ENCODE measurements around the gene SLC30A7. TPM values are rescaled to one million over a fixed set of nuclear protein-coding genes. Genes with fewer than 3 reads are reported as not detected.

SLC30A7 gene
- polyA plus RNA-seq, 3 donors, result 9.2 to 23.3 (median 17.6) TPM

GRCh38 chr1:100998426-100998825 is 102.5 kb downstream of the SLC30A7 start:
- no peaks in the 10 kb centered on the region for H3K79me2 ChIP-seq (ENCODE audit: insufficient read depth, low read length)
- H3K4me2 ChIP-seq (replicated peaks; ENCODE audit: extremely low read depth, low read length, poor library complexity, severe bottlenecking), result no peak overlapping the region
- H3K27ac Mint-ChIP-seq, result no peak overlapping the region
- H3K36me3 Mint-ChIP-seq, result peaks cover 28 to 38% of the 10 kb centered on the region in 2 donors
- H3K9me3 ChIP-seq (replicated peaks in 1 of 2; ENCODE audit: control insufficient read depth in 1 of 2, insufficient read depth in 1 of 2, low read length in 2 of 2), result no peaks in the 10 kb centered on the region
- no peak overlapping the region for H2AFZ ChIP-seq (ENCODE audit: insufficient read depth, low read depth, low read length, poor library complexity, severe bottlenecking)
- H3K27me3 ChIP-seq (ENCODE audit: control insufficient read depth in 2 of 2, insufficient read depth in 2 of 2, low read length in 2 of 2), result no peaks in the 10 kb centered on the region
- H4K20me1 ChIP-seq (ENCODE audit: insufficient read depth, low read length), result no peaks in the 10 kb centered on the region
- intact Hi-C loops (cut with micrococcal nuclease), result no loop called here
- H3K27ac ChIP-seq (ENCODE audit: low read depth in 1 of 2, low read length in 2 of 2), result no peak overlapping the region
- peaks cover 0 to 1% (median 0%) of the 10 kb centered on the region in 3 donors for H3K27me3 Mint-ChIP-seq (ENCODE audit: low read depth in 3 of 3)
- H3K36me3 ChIP-seq (replicated peaks in 1 of 2; ENCODE audit: control insufficient read depth in 1 of 2, insufficient read depth in 2 of 2, low read length in 2 of 2), result peaks cover 7 to 35% of the 10 kb centered on the region in 2 donors
- no peak overlapping the region for H3K9ac ChIP-seq (ENCODE audit: insufficient read depth, low read length, poor library complexity, severe bottlenecking)
- H3K9me3 Mint-ChIP-seq, result no peaks in the 10 kb centered on the region
- peaks cover 16 to 19% of the 10 kb centered on the region in 2 donors for H3K4me1 ChIP-seq (ENCODE audit: control insufficient read depth in 1 of 2, insufficient read depth in 2 of 2, low read length in 2 of 2)
- H3K4me3 ChIP-seq (replicated peaks in 1 of 3; ENCODE audit: low read depth in 2 of 3, low read length in 3 of 3), result no peak overlapping the region
- TF ChIP-seq CTCF (IDR thresholded peaks at IDR 0.05), result no peak
- peaks cover 18% of the 10 kb centered on the region for H3K4me1 Mint-ChIP-seq
- no peak for DNase-seq
- no CpG with 5 or more reads among the region's 1 CpG for WGBS (ENCODE audit: insufficient coverage)
- no peak overlapping the region for H3K4me3 Mint-ChIP-seq

DNA sequence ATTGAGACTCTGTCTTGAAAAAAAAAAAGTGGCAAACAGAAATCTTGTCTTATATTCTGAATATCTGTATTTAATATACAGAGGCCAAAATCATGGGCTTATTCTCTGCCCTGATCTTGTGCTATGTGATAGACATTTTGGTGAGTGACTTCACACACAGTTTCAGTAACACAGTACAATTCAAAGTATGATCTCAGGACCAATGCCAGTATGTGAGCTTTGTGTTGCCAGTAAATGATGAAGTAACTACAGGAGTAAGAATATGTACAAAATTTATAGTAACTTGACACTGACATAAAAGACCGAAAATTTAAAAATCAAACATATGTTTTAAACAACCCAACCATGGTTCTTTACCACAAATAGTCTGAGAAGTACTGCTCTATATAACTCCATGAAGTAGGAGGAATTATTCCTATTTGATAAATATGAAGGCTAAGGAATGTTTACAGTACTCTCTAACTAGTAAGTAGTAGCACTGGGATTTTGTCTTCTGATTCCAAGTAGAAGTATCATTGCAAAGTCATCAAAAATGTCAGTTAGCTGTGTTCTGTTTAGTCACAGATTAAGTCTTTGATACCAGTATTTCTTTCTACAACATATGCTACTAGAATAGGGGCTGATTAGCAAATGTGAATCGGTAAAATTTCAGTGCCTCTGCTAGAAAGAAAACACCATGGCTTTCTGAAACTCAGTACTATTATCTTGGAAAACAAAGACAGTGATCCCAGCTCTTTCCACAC is 104.4 kb downstream of the SLC30A7 start:
- H3K4me2 ChIP-seq (replicated peaks; ENCODE audit: extremely low read depth, low read length, poor library complexity, severe bottlenecking), result no peak overlapping the region
- intact Hi-C loops (cut with micrococcal nuclease), result no loop called here
- H3K27ac ChIP-seq (ENCODE audit: low read depth in 1 of 2, low read length in 2 of 2), result no peak overlapping the region
- H3K27me3 ChIP-seq (ENCODE audit: control insufficient read depth in 2 of 2, insufficient read depth in 2 of 2, low read length in 2 of 2), result no peaks in the 10 kb centered on the region
- no peak overlapping the region for H3K27ac Mint-ChIP-seq
- no peak overlapping the region for H3K4me3 Mint-ChIP-seq
- H3K36me3 ChIP-seq (replicated peaks in 1 of 2; ENCODE audit: control insufficient read depth in 1 of 2, insufficient read depth in 2 of 2, low read length in 2 of 2), result peaks cover 3 to 26% of the 10 kb centered on the region in 2 donors
- no CpG with 5 or more reads among the region's 2 CpGs for WGBS (ENCODE audit: insufficient coverage)
- no peak for DNase-seq
- no peak for TF ChIP-seq CTCF (IDR thresholded peaks at IDR 0.05)
- no peaks in the 10 kb centered on the region for H4K20me1 ChIP-seq (ENCODE audit: insufficient read depth, low read length)
- H3K36me3 Mint-ChIP-seq, result peaks cover 29% of the 10 kb centered on the region in 2 donors
- no peaks in the 10 kb centered on the region for H3K9me3 Mint-ChIP-seq
- no peaks in the 10 kb centered on the region for H3K9me3 ChIP-seq (replicated peaks in 1 of 2; ENCODE audit: control insufficient read depth in 1 of 2, insufficient read depth in 1 of 2, low read length in 2 of 2)
- no peak overlapping the region for H2AFZ ChIP-seq (ENCODE audit: insufficient read depth, low read depth, low read length, poor library complexity, severe bottlenecking)
- H3K4me1 ChIP-seq (ENCODE audit: control insufficient read depth in 1 of 2, insufficient read depth in 2 of 2, low read length in 2 of 2), result peaks cover 32 to 38% of the 10 kb centered on the region in 2 donors
- H3K79me2 ChIP-seq (ENCODE audit: insufficient read depth, low read length), result no peaks in the 10 kb centered on the region
- peaks cover 34% of the 10 kb centered on the region for H3K4me1 Mint-ChIP-seq
- no peak overlapping the region for H3K4me3 ChIP-seq (replicated peaks in 1 of 3; ENCODE audit: low read depth in 2 of 3, low read length in 3 of 3)
- H3K9ac ChIP-seq (ENCODE audit: insufficient read depth, low read length, poor library complexity, severe bottlenecking), result no peak overlapping the region
- peaks cover 0 to 1% (median 0%) of the 10 kb centered on the region in 3 donors for H3K27me3 Mint-ChIP-seq (ENCODE audit: low read depth in 3 of 3)
